BE2C (cell line): ENCODE results near the gene METTL22.

ENCODE experiments used
- DNase-seq: peaks from one replicate; pipeline ENCODE4 v3.0.0-alpha.2; 2020
- H3K27me3 ChIP-seq: fragments of 250-450 bp; sonication (Bioruptor Pico); 2 replicates; pipeline ENCODE4 v1.5.1; 2020; ENCODE audit warnings: mild to moderate bottlenecking
- H3K36me3 ChIP-seq: fragments of 250-450 bp; sonication (Bioruptor Pico); 2 replicates; pipeline ENCODE4 v1.5.1; 2020; ENCODE audit warnings: mild to moderate bottlenecking
- H3K4me1 ChIP-seq: fragments of 250-450 bp; sonication (Bioruptor Pico); 2 replicates; pipeline ENCODE4 v1.5.1; 2020
- H3K4me3 ChIP-seq: 2 replicates; pipeline ENCODE4 v1.5.1; 2011; ENCODE audit warnings: low read depth, low read length
- H3K9me3 ChIP-seq: fragments of 250-450 bp; sonication (Bioruptor Pico); 2 replicates; pipeline ENCODE4 v1.5.1; 2020
- TF ChIP-seq, protein P1 (sequence below): IDR thresholded peaks from 2 replicates; pipeline ENCODE4 v1.5.1; 2012; ENCODE audit warnings: mild to moderate bottlenecking, low read depth, low read length

The METTL22 gene

DNA sequence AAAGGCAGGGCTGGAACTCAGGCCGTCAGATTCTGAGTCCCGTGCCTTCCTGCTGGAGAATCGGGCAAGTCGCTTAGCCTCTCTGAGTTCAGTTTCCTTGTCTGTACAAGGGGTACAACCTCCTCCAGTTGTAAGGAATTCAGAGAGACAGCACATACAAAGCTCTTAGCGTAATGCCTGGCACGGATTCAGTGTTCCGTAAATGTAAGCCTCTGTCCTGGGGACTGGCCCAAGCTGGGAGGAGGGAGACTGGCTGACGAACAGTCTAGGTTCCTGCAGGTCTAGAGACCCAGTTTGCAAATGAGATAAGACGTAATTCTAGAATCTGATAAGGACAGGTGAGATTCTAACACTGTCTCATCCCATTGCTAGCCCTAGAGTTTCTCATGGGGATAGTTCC lies 9.9 kb downstream of the METTL22 start:
- Histone ChIP-seq H3K27me3 (no peaks in the 10 kb centered on the region), H3K4me3 (no peak overlapping the region), H3K9me3 (no peaks in the 10 kb centered on the region), H3K4me1 (no peaks in the 10 kb centered on the region), H3K36me3 (peaks cover 79% of the 10 kb centered on the region)
- no peak for DNase-seq
- TF ChIP-seq, protein P1, sequence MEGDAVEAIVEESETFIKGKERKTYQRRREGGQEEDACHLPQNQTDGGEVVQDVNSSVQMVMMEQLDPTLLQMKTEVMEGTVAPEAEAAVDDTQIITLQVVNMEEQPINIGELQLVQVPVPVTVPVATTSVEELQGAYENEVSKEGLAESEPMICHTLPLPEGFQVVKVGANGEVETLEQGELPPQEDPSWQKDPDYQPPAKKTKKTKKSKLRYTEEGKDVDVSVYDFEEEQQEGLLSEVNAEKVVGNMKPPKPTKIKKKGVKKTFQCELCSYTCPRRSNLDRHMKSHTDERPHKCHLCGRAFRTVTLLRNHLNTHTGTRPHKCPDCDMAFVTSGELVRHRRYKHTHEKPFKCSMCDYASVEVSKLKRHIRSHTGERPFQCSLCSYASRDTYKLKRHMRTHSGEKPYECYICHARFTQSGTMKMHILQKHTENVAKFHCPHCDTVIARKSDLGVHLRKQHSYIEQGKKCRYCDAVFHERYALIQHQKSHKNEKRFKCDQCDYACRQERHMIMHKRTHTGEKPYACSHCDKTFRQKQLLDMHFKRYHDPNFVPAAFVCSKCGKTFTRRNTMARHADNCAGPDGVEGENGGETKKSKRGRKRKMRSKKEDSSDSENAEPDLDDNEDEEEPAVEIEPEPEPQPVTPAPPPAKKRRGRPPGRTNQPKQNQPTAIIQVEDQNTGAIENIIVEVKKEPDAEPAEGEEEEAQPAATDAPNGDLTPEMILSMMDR: no peak

- peaks cover 82% of the 10 kb centered on the region for H3K36me3 ChIP-seq
- H3K4me1 ChIP-seq: no peaks in the 10 kb centered on the region
- no peaks in the 10 kb centered on the region for H3K9me3 ChIP-seq
- TF ChIP-seq, protein P1: no peak
- H3K4me3 ChIP-seq: no peak overlapping the region
- no peaks in the 10 kb centered on the region for H3K27me3 ChIP-seq
- no peak for DNase-seq
Observed at GRCh38 chr16:8631818-8632465, 10.4 kb downstream of the METTL22 start.

- Histone ChIP-seq H3K27me3 (no peaks in the 10 kb centered on the region), H3K4me3 (no peak overlapping the region), H3K36me3 (peaks cover 81% of the 10 kb centered on the region), H3K9me3 (no peaks in the 10 kb centered on the region), H3K4me1 (no peaks in the 10 kb centered on the region)
- TF ChIP-seq, protein P1: no peak
- no peak for DNase-seq
Observed at GRCh38 chr16:8632675-8633182, 11.2 kb downstream of the METTL22 start.

- TF ChIP-seq, protein P1: peak; percentile 90
- Histone ChIP-seq H3K27me3 (no peaks in the 10 kb centered on the region), H3K4me3 (no peak overlapping the region), H3K9me3 (no peaks in the 10 kb centered on the region), H3K36me3 (peaks cover 80% of the 10 kb centered on the region), H3K4me1 (no peaks in the 10 kb centered on the region)
- DNase-seq: peak; percentile 61
Observed at GRCh38 chr16:8634991-8635736, 13.7 kb downstream of the METTL22 start.

DNA sequence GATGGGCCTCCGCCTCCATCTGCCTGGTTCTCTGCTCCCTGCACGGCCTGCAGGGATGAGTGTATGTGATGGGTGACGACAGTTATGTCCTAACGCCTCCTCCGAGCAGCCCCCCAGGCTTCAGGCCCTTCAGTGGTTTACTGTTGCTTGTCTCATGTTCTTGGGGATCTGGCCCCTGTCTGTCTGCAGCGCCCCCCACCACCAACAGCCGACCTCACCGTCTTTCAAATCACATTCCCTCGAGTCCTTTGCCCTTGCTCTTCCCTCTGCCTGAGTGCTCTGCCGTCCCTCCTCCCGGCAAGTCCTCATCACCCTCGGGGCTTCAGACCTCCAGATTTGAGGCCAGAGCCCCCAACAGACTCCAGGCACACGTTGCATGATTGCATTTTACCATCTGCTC lies 18.2 kb downstream of the METTL22 start:
- peaks cover 83% of the 10 kb centered on the region for H3K36me3 ChIP-seq
- TF ChIP-seq, protein P1: no peak

GRCh38 chr16:8641671-8642070 lies 20.2 kb downstream of the METTL22 start:
- Histone ChIP-seq H3K9me3 (no peaks in the 10 kb centered on the region), H3K27me3 (no peaks in the 10 kb centered on the region), H3K4me1 (no peaks in the 10 kb centered on the region), H3K4me3 (no peak overlapping the region), H3K36me3 (peaks cover 79% of the 10 kb centered on the region)
- no peak for DNase-seq
- TF ChIP-seq, protein P1: no peak

More for the DNA sequence above, 18.2 kb downstream of the METTL22 start:
- DNase-seq: no peak
- Histone ChIP-seq H3K4me1 (no peaks in the 10 kb centered on the region), H3K9me3 (no peaks in the 10 kb centered on the region), H3K4me3 (no peak overlapping the region), H3K27me3 (no peaks in the 10 kb centered on the region)
